NCI-H748 (cell line): Measurements from ENCODE around the gene CKS1B.
A peak's percentile ranks its signal among the peaks of the same experiment; 100 is the strongest.

Experiments used
- DNase-seq: peaks from one replicate; lab custom pipeline; 2025; ENCODE audit not compliant: unreplicated experiment; lab: John Stamatoyannopoulos, UW

The CKS1B gene

GRCh38 chr1:154945962-154946850 is 28.3 kb upstream of the CKS1B start:
- DNase-seq = no peak

GRCh38 chr1:154948079-154948478 is 26.4 kb upstream of the CKS1B start:
- DNase-seq = no peak

- DNase-seq = no peak
Measured at GRCh38 chr1:154951901-154952657, 22.4 kb upstream of the CKS1B start.

GRCh38 chr1:154952664-154953063 is 21.8 kb upstream of the CKS1B start:
- no peak for DNase-seq

GRCh38 chr1:154953611-154954038 is 20.9 kb upstream of the CKS1B start:
- DNase-seq = no peak

GRCh38 chr1:154954541-154954940 is 19.9 kb upstream of the CKS1B start:
- no peak for DNase-seq

- peak; percentile 89 for DNase-seq
Measured at GRCh38 chr1:154955039-154955717, 19.3 kb upstream of the CKS1B start.

GRCh38 chr1:154955718-154956543 is 18.6 kb upstream of the CKS1B start, which contains the start of gene PBXIP1:
PBXIP1 (minus strand) TSS chr1:154956099; CDS start chr1:154953721, 2,378 bp downstream.
- peak; percentile 92 for DNase-seq

GRCh38 chr1:154956544-154956941 is 17.9 kb upstream of the CKS1B start:
- no peak for DNase-seq

- DNase-seq = no peak
Measured at GRCh38 chr1:154957091-154957657, 17.3 kb upstream of the CKS1B start.

GRCh38 chr1:154958036-154958435 is 16.4 kb upstream of the CKS1B start:
- no peak for DNase-seq

GRCh38 chr1:154958681-154959425 is 15.6 kb upstream of the CKS1B start:
- no peak for DNase-seq

GRCh38 chr1:154959426-154959780 is 15.1 kb upstream of the CKS1B start:
- no peak for DNase-seq

GRCh38 chr1:154960446-154961136 is 13.9 kb upstream of the CKS1B start:
- no peak for DNase-seq

GRCh38 chr1:154961207-154962155 is 13.0 kb upstream of the CKS1B start, which contains the start of gene PYGO2:
PYGO2 (minus strand) TSS chr1:154961782; CDS start chr1:154961576, 206 bp downstream.
- DNase-seq = peak; percentile 84

- DNase-seq = peak; percentile 58
Measured at GRCh38 chr1:154962156-154962749, 12.2 kb upstream of the CKS1B start.

GRCh38 chr1:154962795-154963330 is 11.6 kb upstream of the CKS1B start:
- DNase-seq = no peak
